Transverse colon (tissue), 4 donors: ENCODE data around the gene SPPL3.

ENCODE experiments used
- CTCF ChIP-seq, 5 experiments: fragments of 200-600 bp in 3 of 5; fragments of 450-650 bp in 2 of 5; sonication (generic) in 3 of 5; IDR thresholded peaks; 1 replicate in 2 of 5; 2 replicates in 3 of 5; pipeline ENCODE4 v1.5.1; 2016 to 2017; ENCODE audit warnings: antibody characterized with exemption in 5 of 5, inconsistent platforms in 3 of 5, mild to moderate bottlenecking in 2 of 5, moderate library complexity in 1 of 5
- POLR2A ChIP-seq: fragments of 450-650 bp; IDR thresholded peaks from one replicate; pipeline ENCODE4 v1.6.1; 2016; ENCODE audit warnings: antibody characterized with exemption, mild to moderate bottlenecking, moderate library complexity
- POLR2AphosphoS5 ChIP-seq, 3 donors: sonication (generic); formaldehyde crosslinking; IDR thresholded peaks; one replicate each; pipeline ENCODE4 v1.6.1; 2016; ENCODE audit warnings: antibody characterized with exemption in 3 of 3

- no peak for TF ChIP-seq POLR2A
- TF ChIP-seq POLR2AphosphoS5 (IDR thresholded peaks at IDR 0.05): no peak
- no peak for TF ChIP-seq CTCF (IDR thresholded peaks at IDR 0.05)
These were observed 169.9 kb downstream of the SPPL3 start for GRCh38 chr12:120734210-120734609.
